Natural killer cell (primary cell): ENCODE measurements around the gene PLEKHA5. TPM values are rescaled to one million over a fixed set of nuclear protein-coding genes. Genes with fewer than 3 reads are reported as not detected.

Source experiments
- ATAC-seq, 3 donors: fragments of 150-1000 bp in 2 of 3; fragments of 200-7000 bp in 1 of 3; cut with Tn5 transposase; 1 replicate in 1 of 3; 2 replicates in 2 of 3; pipeline ENCODE4 v1.10.0; 2021; ENCODE audit warnings: mild to moderate bottlenecking in 2 of 3, moderate library complexity in 2 of 3
- DNase-seq, 2 donors: peaks; one replicate each; pipeline versions ENCODE4 v3.0.0 to v3.0.0-alpha.2; 2013 to 2021; ENCODE audit warnings: mixed read lengths in 1 of 2
- H3K27ac ChIP-seq: one replicate; pipeline ENCODE4 v1.5.1; 2013; ENCODE audit warnings: mild to moderate bottlenecking, low read length
- H3K27me3 ChIP-seq: one replicate; pipeline ENCODE4 v1.6.1; 2013; ENCODE audit warnings: low read length; ENCODE audit not compliant: control insufficient read depth, insufficient read depth
- H3K36me3 ChIP-seq: one replicate; pipeline ENCODE4 v1.6.1; 2013; ENCODE audit warnings: low read length; ENCODE audit not compliant: control insufficient read depth, insufficient read depth
- H3K4me1 ChIP-seq: one replicate; pipeline ENCODE4 v1.6.1; 2013; ENCODE audit warnings: low read length; ENCODE audit not compliant: control insufficient read depth, insufficient read depth
- H3K4me3 ChIP-seq: one replicate; pipeline ENCODE4 v1.5.1; 2013; ENCODE audit warnings: low read length
- H3K9me3 ChIP-seq: one replicate; pipeline ENCODE4 v1.6.1; 2013; ENCODE audit warnings: low read length; ENCODE audit not compliant: control insufficient read depth, insufficient read depth
- H3K27ac Mint-ChIP-seq, 2 donors: one replicate each; pipeline ENCODE4 v1.8.0; 2022; ENCODE audit warnings: mild to moderate bottlenecking in 2 of 2, mixed read lengths in 2 of 2, moderate library complexity in 1 of 2
- H3K27me3 Mint-ChIP-seq, 2 donors: one replicate each; pipeline ENCODE4 v1.8.0; 2022; ENCODE audit warnings: low read depth in 2 of 2, mixed read lengths in 2 of 2
- H3K36me3 Mint-ChIP-seq: one replicate; pipeline ENCODE4 v1.8.0; 2022; ENCODE audit warnings: mixed read lengths
- H3K4me1 Mint-ChIP-seq, 2 donors: one replicate each; pipeline ENCODE4 v1.8.0; 2022; ENCODE audit warnings: mixed read lengths in 2 of 2
- H3K4me3 Mint-ChIP-seq: one replicate; pipeline ENCODE4 v1.8.0; 2022; ENCODE audit warnings: mild to moderate bottlenecking, moderate library complexity, mixed read lengths
- H3K9me3 Mint-ChIP-seq, 2 donors: one replicate each; pipeline ENCODE4 v1.8.0; 2022; ENCODE audit warnings: mixed read lengths in 2 of 2
- WGBS: methylation state at CpG from one replicate; pipeline ENCODE4 v1.1.7; 2013; ENCODE audit warnings: missing lambda C conversion rate; ENCODE audit not compliant: insufficient coverage; 5-methylcytosine and 5-hydroxymethylcytosine counted together
- intact Hi-C: fragments of 100-400 bp; cut with micrococcal nuclease; formaldehyde crosslinking; loops from one replicate; pipeline ENCODE4 v1.14.2; 2022
- total RNA-seq, 4 donors: library from RNA; stranded (reverse); fragments of 120-200 nt in 1 of 4; gene quantifications; one replicate each; pipeline versions ENCODE4 v1.2.3 to v1.2.4, GENCODE V29; 2013 to 2022
- TF ChIP-seq, protein P1 (sequence below): fragments of 200-600 bp; IDR thresholded peaks from one replicate; pipeline ENCODE4 v1.8.0; 2022; ENCODE audit warnings: antibody characterized with exemption

PLEKHA5 gene, protein sequence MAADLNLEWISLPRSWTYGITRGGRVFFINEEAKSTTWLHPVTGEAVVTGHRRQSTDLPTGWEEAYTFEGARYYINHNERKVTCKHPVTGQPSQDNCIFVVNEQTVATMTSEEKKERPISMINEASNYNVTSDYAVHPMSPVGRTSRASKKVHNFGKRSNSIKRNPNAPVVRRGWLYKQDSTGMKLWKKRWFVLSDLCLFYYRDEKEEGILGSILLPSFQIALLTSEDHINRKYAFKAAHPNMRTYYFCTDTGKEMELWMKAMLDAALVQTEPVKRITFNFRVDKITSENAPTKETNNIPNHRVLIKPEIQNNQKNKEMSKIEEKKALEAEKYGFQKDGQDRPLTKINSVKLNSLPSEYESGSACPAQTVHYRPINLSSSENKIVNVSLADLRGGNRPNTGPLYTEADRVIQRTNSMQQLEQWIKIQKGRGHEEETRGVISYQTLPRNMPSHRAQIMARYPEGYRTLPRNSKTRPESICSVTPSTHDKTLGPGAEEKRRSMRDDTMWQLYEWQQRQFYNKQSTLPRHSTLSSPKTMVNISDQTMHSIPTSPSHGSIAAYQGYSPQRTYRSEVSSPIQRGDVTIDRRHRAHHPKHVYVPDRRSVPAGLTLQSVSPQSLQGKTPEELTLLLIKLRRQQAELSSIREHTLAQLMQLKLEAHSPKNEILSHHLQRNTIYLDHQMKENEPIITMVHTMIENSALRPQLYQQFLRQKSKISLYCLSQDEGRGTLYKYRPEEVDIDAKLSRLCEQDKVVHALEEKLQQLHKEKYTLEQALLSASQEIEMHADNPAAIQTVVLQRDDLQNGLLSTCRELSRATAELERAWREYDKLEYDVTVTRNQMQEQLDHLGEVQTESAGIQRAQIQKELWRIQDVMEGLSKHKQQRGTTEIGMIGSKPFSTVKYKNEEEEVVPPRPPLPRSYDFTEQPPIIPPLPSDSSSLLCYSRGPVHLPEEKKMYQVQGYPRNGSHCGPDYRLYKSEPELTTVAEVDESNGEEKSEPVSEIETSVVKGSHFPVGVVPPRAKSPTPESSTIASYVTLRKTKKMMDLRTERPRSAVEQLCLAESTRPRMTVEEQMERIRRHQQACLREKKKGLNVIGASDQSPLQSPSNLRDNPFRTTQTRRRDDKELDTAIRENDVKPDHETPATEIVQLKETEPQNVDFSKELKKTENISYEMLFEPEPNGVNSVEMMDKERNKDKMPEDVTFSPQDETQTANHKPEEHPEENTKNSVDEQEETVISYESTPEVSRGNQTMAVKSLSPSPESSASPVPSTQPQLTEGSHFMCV
- total RNA-seq, result 10 to 100 TPM in 1 of 3 donors, 1 to 10 TPM in 2; 5.2 to 12.1 (median 7.0) TPM
- total RNA-seq (2013), result 10.8 TPM

DNA sequence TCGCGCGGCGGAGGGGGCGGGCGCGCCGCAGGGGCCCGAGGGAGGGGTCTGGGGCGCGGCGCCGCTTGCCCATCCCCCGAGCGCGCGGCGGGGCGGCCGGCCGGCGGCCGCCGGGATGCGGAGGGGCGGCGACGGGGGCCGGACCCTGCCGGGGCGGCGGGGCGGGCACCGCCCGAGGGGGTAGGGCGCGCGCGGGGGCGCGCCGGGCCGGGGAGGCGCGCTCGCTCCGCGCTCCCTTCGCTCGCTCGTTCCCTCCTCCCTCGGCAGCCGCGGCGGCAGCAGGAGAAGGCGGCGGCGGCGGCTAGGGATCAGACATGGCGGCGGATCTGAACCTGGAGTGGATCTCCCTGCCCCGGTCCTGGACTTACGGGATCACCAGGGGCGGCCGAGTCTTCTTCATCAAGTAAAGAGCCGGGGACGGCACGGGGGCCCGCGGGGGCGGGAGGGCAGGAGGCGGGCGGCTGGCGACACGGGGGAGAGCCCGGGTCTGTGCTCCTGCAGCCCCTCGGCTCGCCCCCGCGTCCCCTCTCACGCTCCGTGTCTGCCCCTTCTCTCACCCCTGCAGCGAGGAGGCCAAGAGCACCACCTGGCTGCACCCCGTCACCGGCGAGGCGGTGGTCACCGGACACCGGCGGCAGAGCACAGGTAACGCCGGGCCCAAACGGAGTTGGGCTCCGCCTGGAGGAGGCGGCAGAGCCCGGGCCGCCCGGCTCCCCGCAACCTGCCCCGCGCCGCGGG lies at the start of gene PLEKHA5:
Gene PLEKHA5, plus strand, starts transcription at position 248 of the 738 bp plus-strand sequence. Its CDS starts 67 bp downstream, at position 315.
- WGBS, result under 1% methylated on average over 103 of the region's 103 CpGs
- H3K4me1 ChIP-seq, result peaks cover 10% of the 10 kb centered on the region
- ATAC-seq, result peak; percentile 68 to 77 (median 74)
- H3K4me3 ChIP-seq, result peak within 1 kb of the TSS; percentile 55
- Mint-ChIP-seq H3K36me3 (no peaks in the 10 kb centered on the region), H3K27ac (peak within 1 kb of the TSS; percentile 83), H3K27me3 (peaks cover 0 to 7% of the 10 kb centered on the region in 2 donors), H3K4me1 (peaks cover 11 to 17% of the 10 kb centered on the region in 2 donors), H3K4me3 (peak within 1 kb of the TSS; percentile 96), H3K9me3 (peaks cover 4 to 7% of the 10 kb centered on the region in 2 donors)
- no peaks in the 10 kb centered on the region for H3K9me3 ChIP-seq
- DNase-seq, result peak; percentile 21 to 68
- H3K27ac ChIP-seq, result peak within 1 kb of the TSS; percentile 21
- TF ChIP-seq, protein P1, sequence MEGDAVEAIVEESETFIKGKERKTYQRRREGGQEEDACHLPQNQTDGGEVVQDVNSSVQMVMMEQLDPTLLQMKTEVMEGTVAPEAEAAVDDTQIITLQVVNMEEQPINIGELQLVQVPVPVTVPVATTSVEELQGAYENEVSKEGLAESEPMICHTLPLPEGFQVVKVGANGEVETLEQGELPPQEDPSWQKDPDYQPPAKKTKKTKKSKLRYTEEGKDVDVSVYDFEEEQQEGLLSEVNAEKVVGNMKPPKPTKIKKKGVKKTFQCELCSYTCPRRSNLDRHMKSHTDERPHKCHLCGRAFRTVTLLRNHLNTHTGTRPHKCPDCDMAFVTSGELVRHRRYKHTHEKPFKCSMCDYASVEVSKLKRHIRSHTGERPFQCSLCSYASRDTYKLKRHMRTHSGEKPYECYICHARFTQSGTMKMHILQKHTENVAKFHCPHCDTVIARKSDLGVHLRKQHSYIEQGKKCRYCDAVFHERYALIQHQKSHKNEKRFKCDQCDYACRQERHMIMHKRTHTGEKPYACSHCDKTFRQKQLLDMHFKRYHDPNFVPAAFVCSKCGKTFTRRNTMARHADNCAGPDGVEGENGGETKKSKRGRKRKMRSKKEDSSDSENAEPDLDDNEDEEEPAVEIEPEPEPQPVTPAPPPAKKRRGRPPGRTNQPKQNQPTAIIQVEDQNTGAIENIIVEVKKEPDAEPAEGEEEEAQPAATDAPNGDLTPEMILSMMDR, result no peak
- peaks cover 2% of the 10 kb centered on the region for H3K27me3 ChIP-seq
- H3K36me3 ChIP-seq, result no peaks in the 10 kb centered on the region
- intact Hi-C loops, result no loop called here

DNA sequence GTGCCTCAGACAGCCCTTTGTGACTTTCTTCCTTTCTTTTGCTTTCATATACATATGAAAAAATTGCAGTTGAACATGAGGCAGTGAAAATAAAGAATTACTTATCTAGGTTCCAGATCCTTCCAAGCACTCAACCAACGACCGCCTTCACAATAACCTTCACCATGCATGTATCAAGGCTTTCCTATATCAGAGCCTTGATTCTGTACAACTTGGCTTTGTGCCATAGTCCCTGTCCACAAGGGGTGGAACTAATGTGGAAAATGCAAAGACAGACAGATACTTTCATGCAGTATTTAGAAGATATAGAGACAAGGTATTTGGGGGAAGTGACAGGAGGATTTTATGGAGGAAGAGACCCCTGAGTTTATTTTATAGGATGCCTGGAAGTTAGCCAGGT lies 48.6 kb upstream of the PLEKHA5 start:
- Histone ChIP-seq H3K27ac (no peak overlapping the region), H3K27me3 (no peaks in the 10 kb centered on the region), H3K36me3 (no peaks in the 10 kb centered on the region), H3K9me3 (peaks cover 3% of the 10 kb centered on the region), H3K4me1 (no peaks in the 10 kb centered on the region), H3K4me3 (no peak overlapping the region)
- DNase-seq, result no peak
- intact Hi-C loops, result no loop called here
- H3K27me3 Mint-ChIP-seq, result no peaks in the 10 kb centered on the region
- H3K27ac Mint-ChIP-seq, result no peak overlapping the region
- no peaks in the 10 kb centered on the region for H3K4me1 Mint-ChIP-seq
- TF ChIP-seq, protein P1, result no peak
- 100% methylated on average over 2 of the region's 2 CpGs for WGBS
- no peaks in the 10 kb centered on the region for H3K36me3 Mint-ChIP-seq
- ATAC-seq, result no peak
- H3K9me3 Mint-ChIP-seq, result no peaks in the 10 kb centered on the region
- H3K4me3 Mint-ChIP-seq, result no peak overlapping the region

DNA sequence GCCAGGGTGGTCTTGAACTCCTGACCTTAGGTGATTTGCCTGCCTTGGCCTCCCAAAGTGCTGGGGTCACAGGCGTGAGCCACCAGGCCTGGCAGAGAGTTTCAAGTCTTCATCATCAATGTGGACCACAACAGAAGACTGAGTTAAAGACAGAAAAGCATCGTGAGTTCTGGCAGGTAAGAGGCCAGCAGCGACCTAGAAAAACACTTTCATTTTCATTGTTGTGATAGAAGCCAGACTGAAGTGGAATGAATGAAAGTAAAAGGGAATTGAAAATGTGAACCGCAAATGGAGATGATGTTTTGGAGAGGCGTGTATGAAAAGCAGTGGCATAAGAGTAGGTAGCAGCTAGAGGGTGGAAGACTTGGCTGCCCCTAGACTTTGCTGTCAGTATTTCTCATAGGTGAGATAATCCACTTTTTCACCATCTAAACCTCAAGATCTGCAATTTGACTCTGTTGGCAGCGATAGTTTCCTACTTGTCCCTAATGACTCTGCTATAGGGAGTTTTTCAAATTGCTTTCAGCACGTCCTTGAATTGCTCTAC lies 47.1 kb upstream of the PLEKHA5 start:
- H3K9me3 Mint-ChIP-seq, result no peaks in the 10 kb centered on the region
- no peaks in the 10 kb centered on the region for H3K4me1 Mint-ChIP-seq
- Histone ChIP-seq H3K36me3 (no peaks in the 10 kb centered on the region), H3K27ac (no peak overlapping the region), H3K9me3 (peaks cover 3% of the 10 kb centered on the region), H3K27me3 (no peaks in the 10 kb centered on the region), H3K4me1 (no peaks in the 10 kb centered on the region), H3K4me3 (no peak overlapping the region)
- WGBS, result 79% methylated on average over 7 of the region's 7 CpGs
- H3K27me3 Mint-ChIP-seq, result no peaks in the 10 kb centered on the region
- no peak overlapping the region for H3K27ac Mint-ChIP-seq
- intact Hi-C loops, result no loop called here
- ATAC-seq (no peak), DNase-seq (no peak)
- no peaks in the 10 kb centered on the region for H3K36me3 Mint-ChIP-seq
- no peak overlapping the region for H3K4me3 Mint-ChIP-seq
- TF ChIP-seq, protein P1, result no peak
